Measurements from ENCODE around the gene ADIPOR2.

- no peak for TF ChIP-seq CTCF (IDR thresholded peaks at IDR 0.05)
- no peak for TF ChIP-seq POLR2A (IDR thresholded peaks at IDR 0.05)
These were observed 90.9 kb downstream of the ADIPOR2 start for GRCh38 chr12:1781772-1782171.
